Muscle layer of colon (tissue), 2 donors: Measurements from ENCODE around the gene EYA2.

Experiments used
- H3K27ac ChIP-seq: one replicate; pipeline ENCODE4 v1.7.0; 2013; ENCODE audit warnings: low read depth, mild to moderate bottlenecking, low read length, moderate library complexity
- H3K27me3 ChIP-seq, 2 donors: one replicate each; pipeline ENCODE4 v1.7.0; 2013; ENCODE audit warnings: low read length in 2 of 2, mild to moderate bottlenecking in 2 of 2; ENCODE audit not compliant: insufficient read depth in 2 of 2, control insufficient read depth in 1 of 2
- H3K36me3 ChIP-seq: one replicate; pipeline ENCODE4 v1.7.0; 2013; ENCODE audit warnings: mild to moderate bottlenecking, low read length; ENCODE audit not compliant: insufficient read depth
- H3K4me1 ChIP-seq: one replicate; pipeline ENCODE4 v1.7.0; 2013; ENCODE audit warnings: mild to moderate bottlenecking, low read length; ENCODE audit not compliant: insufficient read depth
- H3K4me3 ChIP-seq, 2 donors: one replicate each; pipeline ENCODE4 v1.7.0; 2013; ENCODE audit warnings: low read length in 2 of 2, low read depth in 1 of 2, mild to moderate bottlenecking in 1 of 2, moderate library complexity in 1 of 2
- H3K9ac ChIP-seq: one replicate; pipeline ENCODE4 v1.7.0; 2013; ENCODE audit warnings: low read length
- H3K9me3 ChIP-seq: one replicate; pipeline ENCODE4 v1.7.0; 2013; ENCODE audit warnings: mild to moderate bottlenecking, low read length
- donor health status: abdominal sarcoma.
- donor health status: Adenocarcinoma of cecum.

The EYA2 gene

GRCh38 chr20:47035026-47035590 is 140.5 kb downstream of the EYA2 start:
- H3K9me3 ChIP-seq, result no peaks in the 10 kb centered on the region
- no peak overlapping the region for H3K4me3 ChIP-seq
- no peaks in the 10 kb centered on the region for H3K36me3 ChIP-seq
- no peak overlapping the region for H3K9ac ChIP-seq
- H3K4me1 ChIP-seq, result peaks cover 20% of the 10 kb centered on the region
- H3K27ac ChIP-seq, result no peak overlapping the region
- no peaks in the 10 kb centered on the region for H3K27me3 ChIP-seq

GRCh38 chr20:47036091-47036870 is 141.6 kb downstream of the EYA2 start:
- Histone ChIP-seq H3K27ac (no peak overlapping the region), H3K4me3 (no peak overlapping the region), H3K9ac (no peak overlapping the region)

GRCh38 chr20:47038566-47039560 is 144.2 kb downstream of the EYA2 start:
- Histone ChIP-seq H3K4me3 (no peak overlapping the region), H3K27ac (no peak overlapping the region), H3K4me1 (peaks cover 5% of the 10 kb centered on the region), H3K27me3 (no peaks in the 10 kb centered on the region), H3K9me3 (no peaks in the 10 kb centered on the region), H3K36me3 (no peaks in the 10 kb centered on the region), H3K9ac (no peak overlapping the region)

More at GRCh38 chr20:47036091-47036870, 141.6 kb downstream of the EYA2 start:
- peaks cover 8% of the 10 kb centered on the region for H3K4me1 ChIP-seq
- H3K36me3 ChIP-seq, result no peaks in the 10 kb centered on the region
- no peaks in the 10 kb centered on the region for H3K27me3 ChIP-seq
- no peaks in the 10 kb centered on the region for H3K9me3 ChIP-seq

- no peak overlapping the region for H3K9ac ChIP-seq
- no peak overlapping the region for H3K4me3 ChIP-seq
- H3K27ac ChIP-seq, result no peak overlapping the region
- peaks cover 5% of the 10 kb centered on the region for H3K4me1 ChIP-seq
- no peaks in the 10 kb centered on the region for H3K27me3 ChIP-seq
- peaks cover 8% of the 10 kb centered on the region for H3K9me3 ChIP-seq
- H3K36me3 ChIP-seq, result no peaks in the 10 kb centered on the region
Measured at GRCh38 chr20:47040506-47041125, 146.0 kb downstream of the EYA2 start.

- H3K9me3 ChIP-seq, result peaks cover 8% of the 10 kb centered on the region
- H3K4me3 ChIP-seq, result no peak overlapping the region
- peaks cover 3% of the 10 kb centered on the region for H3K4me1 ChIP-seq
- H3K27me3 ChIP-seq, result no peaks in the 10 kb centered on the region
- H3K27ac ChIP-seq, result no peak overlapping the region
- H3K36me3 ChIP-seq, result no peaks in the 10 kb centered on the region
- H3K9ac ChIP-seq, result no peak overlapping the region
Measured at GRCh38 chr20:47041396-47041899, 146.8 kb downstream of the EYA2 start.

GRCh38 chr20:47042464-47042863 is 147.8 kb downstream of the EYA2 start:
- H3K27ac ChIP-seq, result no peak overlapping the region
- H3K9me3 ChIP-seq, result peaks cover 8% of the 10 kb centered on the region
- no peak overlapping the region for H3K4me3 ChIP-seq
- H3K27me3 ChIP-seq, result no peaks in the 10 kb centered on the region
- no peaks in the 10 kb centered on the region for H3K36me3 ChIP-seq
- H3K9ac ChIP-seq, result no peak overlapping the region
- no peaks in the 10 kb centered on the region for H3K4me1 ChIP-seq

GRCh38 chr20:47043086-47043485 is 148.4 kb downstream of the EYA2 start:
- H3K36me3 ChIP-seq, result no peaks in the 10 kb centered on the region
- H3K27ac ChIP-seq, result no peak overlapping the region
- H3K27me3 ChIP-seq, result no peaks in the 10 kb centered on the region
- no peak overlapping the region for H3K9ac ChIP-seq
- no peaks in the 10 kb centered on the region for H3K4me1 ChIP-seq
- H3K9me3 ChIP-seq, result peaks cover 8% of the 10 kb centered on the region
- no peak overlapping the region for H3K4me3 ChIP-seq

GRCh38 chr20:47044938-47045337 is 150.3 kb downstream of the EYA2 start:
- H3K4me1 ChIP-seq, result no peaks in the 10 kb centered on the region
- H3K27me3 ChIP-seq, result no peaks in the 10 kb centered on the region
- peaks cover 8% of the 10 kb centered on the region for H3K9me3 ChIP-seq
- no peaks in the 10 kb centered on the region for H3K36me3 ChIP-seq
- no peak overlapping the region for H3K4me3 ChIP-seq
- no peak overlapping the region for H3K27ac ChIP-seq
- H3K9ac ChIP-seq, result no peak overlapping the region

- H3K4me1 ChIP-seq, result no peaks in the 10 kb centered on the region
- no peaks in the 10 kb centered on the region for H3K27me3 ChIP-seq
- H3K9ac ChIP-seq, result no peak overlapping the region
- no peak overlapping the region for H3K27ac ChIP-seq
- peaks cover 8% of the 10 kb centered on the region for H3K9me3 ChIP-seq
- no peak overlapping the region for H3K4me3 ChIP-seq
- H3K36me3 ChIP-seq, result no peaks in the 10 kb centered on the region
Measured at GRCh38 chr20:47048054-47048453, 153.4 kb downstream of the EYA2 start.

- H3K27ac ChIP-seq, result no peak overlapping the region
- H3K27me3 ChIP-seq, result no peaks in the 10 kb centered on the region
- H3K9ac ChIP-seq, result no peak overlapping the region
- no peaks in the 10 kb centered on the region for H3K36me3 ChIP-seq
- no peak overlapping the region for H3K4me3 ChIP-seq
- no peaks in the 10 kb centered on the region for H3K4me1 ChIP-seq
- H3K9me3 ChIP-seq, result peaks cover 8% of the 10 kb centered on the region
Measured at GRCh38 chr20:47049771-47050170, 155.1 kb downstream of the EYA2 start.

GRCh38 chr20:47050996-47051395 is 156.4 kb downstream of the EYA2 start:
- Histone ChIP-seq H3K9ac (no peak overlapping the region), H3K27me3 (peaks cover 0 to 5% of the 10 kb centered on the region in 2 donors), H3K36me3 (no peaks in the 10 kb centered on the region), H3K27ac (no peak overlapping the region), H3K4me1 (no peaks in the 10 kb centered on the region), H3K4me3 (no peak overlapping the region), H3K9me3 (no peaks in the 10 kb centered on the region)
